ENCODE measurements around the gene C22orf39.

DNA sequence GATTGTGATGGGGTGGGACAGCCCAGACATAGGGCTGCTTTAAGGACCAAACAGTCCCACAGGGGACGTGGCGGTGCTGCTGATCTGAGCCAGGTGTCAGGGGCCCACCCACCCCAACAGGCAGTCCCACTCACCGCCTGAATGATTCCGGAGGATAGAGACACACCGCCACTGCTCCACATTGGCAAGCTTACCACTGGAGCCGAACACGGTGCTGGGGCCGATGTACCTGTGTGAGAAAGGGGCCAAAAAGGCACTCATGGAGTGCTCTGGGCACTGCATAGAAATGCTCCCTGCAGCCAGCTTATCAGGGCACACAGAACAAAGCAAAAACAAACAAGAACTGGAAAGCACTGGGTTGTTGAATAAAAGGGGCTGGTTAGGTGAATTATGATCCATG is 41.9 kb downstream of the C22orf39 start:
- TF ChIP-seq, protein P1, sequence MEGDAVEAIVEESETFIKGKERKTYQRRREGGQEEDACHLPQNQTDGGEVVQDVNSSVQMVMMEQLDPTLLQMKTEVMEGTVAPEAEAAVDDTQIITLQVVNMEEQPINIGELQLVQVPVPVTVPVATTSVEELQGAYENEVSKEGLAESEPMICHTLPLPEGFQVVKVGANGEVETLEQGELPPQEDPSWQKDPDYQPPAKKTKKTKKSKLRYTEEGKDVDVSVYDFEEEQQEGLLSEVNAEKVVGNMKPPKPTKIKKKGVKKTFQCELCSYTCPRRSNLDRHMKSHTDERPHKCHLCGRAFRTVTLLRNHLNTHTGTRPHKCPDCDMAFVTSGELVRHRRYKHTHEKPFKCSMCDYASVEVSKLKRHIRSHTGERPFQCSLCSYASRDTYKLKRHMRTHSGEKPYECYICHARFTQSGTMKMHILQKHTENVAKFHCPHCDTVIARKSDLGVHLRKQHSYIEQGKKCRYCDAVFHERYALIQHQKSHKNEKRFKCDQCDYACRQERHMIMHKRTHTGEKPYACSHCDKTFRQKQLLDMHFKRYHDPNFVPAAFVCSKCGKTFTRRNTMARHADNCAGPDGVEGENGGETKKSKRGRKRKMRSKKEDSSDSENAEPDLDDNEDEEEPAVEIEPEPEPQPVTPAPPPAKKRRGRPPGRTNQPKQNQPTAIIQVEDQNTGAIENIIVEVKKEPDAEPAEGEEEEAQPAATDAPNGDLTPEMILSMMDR (IDR thresholded peaks at IDR 0.05), result no peak
- TF ChIP-seq EZH2 (IDR thresholded peaks at IDR 0.05; ENCODE audit: borderline replicate concordance, insufficient read depth, low read depth, low read length, poor library complexity, severe bottlenecking), result no peak

Measured in B cell (primary cell).